ENCODE measurements around the gene HNRNPU.

GRCh38 chr1:244878681-244879080, 14.3 kb upstream of the HNRNPU start:
- TF ChIP-seq, protein P1, sequence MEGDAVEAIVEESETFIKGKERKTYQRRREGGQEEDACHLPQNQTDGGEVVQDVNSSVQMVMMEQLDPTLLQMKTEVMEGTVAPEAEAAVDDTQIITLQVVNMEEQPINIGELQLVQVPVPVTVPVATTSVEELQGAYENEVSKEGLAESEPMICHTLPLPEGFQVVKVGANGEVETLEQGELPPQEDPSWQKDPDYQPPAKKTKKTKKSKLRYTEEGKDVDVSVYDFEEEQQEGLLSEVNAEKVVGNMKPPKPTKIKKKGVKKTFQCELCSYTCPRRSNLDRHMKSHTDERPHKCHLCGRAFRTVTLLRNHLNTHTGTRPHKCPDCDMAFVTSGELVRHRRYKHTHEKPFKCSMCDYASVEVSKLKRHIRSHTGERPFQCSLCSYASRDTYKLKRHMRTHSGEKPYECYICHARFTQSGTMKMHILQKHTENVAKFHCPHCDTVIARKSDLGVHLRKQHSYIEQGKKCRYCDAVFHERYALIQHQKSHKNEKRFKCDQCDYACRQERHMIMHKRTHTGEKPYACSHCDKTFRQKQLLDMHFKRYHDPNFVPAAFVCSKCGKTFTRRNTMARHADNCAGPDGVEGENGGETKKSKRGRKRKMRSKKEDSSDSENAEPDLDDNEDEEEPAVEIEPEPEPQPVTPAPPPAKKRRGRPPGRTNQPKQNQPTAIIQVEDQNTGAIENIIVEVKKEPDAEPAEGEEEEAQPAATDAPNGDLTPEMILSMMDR (IDR thresholded peaks at IDR 0.05; ENCODE audit: low read length): no peak
- TF ChIP-seq EZH2 (IDR thresholded peaks at IDR 0.05; ENCODE audit: borderline replicate concordance, low read length): no peak

All from OCI-LY1 (cell line).